DND-41 (cell line): ENCODE measurements around the gene CHMP5.

Experiments
- CTCF ChIP-seq: IDR thresholded peaks from 2 replicates; pipeline ENCODE4 v1.5.1; 2012; ENCODE audit warnings: borderline replicate concordance, low read length, moderate library complexity, mild to moderate bottlenecking; ENCODE audit not compliant: poor library complexity, severe bottlenecking; ENCODE audit errors: extremely low read depth
- EZH2 ChIP-seq: IDR thresholded peaks from 3 replicates; pipeline ENCODE4 v1.6.1; 2012; ENCODE audit warnings: borderline replicate concordance, low read depth, mild to moderate bottlenecking, moderate library complexity, low read length, inconsistent platforms; ENCODE audit not compliant: severe bottlenecking

GRCh38 chr9:33288235-33288634, 23.4 kb downstream of the CHMP5 start:
- TF ChIP-seq CTCF (no peak), EZH2 (no peak)
